Nephron progenitor cell (in vitro differentiated cells): ENCODE data around the gene CNTNAP2.

Experiments
- DNase-seq: peaks from one replicate; pipeline ENCODE4 v3.0.0; 2021
- H3K27ac Mint-ChIP-seq: 2 replicates; pipeline ENCODE4 v1.8.0; 2021; ENCODE audit warnings: mild to moderate bottlenecking, moderate library complexity, mixed read lengths
- H3K27me3 Mint-ChIP-seq: 2 replicates; pipeline ENCODE4 v1.8.0; 2021; ENCODE audit warnings: mild to moderate bottlenecking, low read depth, mixed read lengths; ENCODE audit not compliant: poor library complexity
- H3K36me3 Mint-ChIP-seq: 2 replicates; pipeline ENCODE4 v1.8.0; 2021; ENCODE audit warnings: low read depth, mixed read lengths
- H3K4me1 Mint-ChIP-seq: 2 replicates; pipeline ENCODE4 v1.8.0; 2021; ENCODE audit warnings: mixed read lengths
- H3K4me3 Mint-ChIP-seq: 2 replicates; pipeline ENCODE4 v1.8.0; 2021; ENCODE audit warnings: mild to moderate bottlenecking, moderate library complexity, mixed read lengths
- H3K9me3 Mint-ChIP-seq: 2 replicates; pipeline ENCODE4 v1.8.0; 2021; ENCODE audit warnings: mild to moderate bottlenecking, moderate library complexity, mixed read lengths
- TF ChIP-seq, protein P1 (sequence below): fragments of 200-600 bp; sonication (generic); IDR thresholded peaks from 2 replicates; pipeline ENCODE4 v1.5.0; 2021; ENCODE audit warnings: antibody characterized with exemption

CNTNAP2 gene

DNA sequence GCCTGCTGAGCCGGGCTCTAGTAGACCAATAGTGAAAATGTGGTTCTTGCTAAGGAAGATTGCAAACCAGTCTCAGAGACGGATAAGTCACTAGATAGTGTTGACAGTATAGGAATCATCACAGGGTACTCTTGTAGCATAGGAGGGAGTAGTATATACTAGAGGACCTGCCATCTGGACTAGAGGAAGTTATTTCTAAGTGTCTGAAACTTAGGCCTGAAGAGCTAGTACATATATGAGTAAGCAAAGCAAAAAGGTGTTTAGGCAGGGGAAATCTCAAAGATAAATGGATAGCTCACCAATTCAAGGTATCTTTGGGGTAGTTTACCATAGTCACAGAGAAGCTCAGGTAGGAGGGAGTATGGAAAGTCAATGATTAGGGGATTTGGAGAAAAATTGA, 428.1 kb downstream of the CNTNAP2 start:
- Mint-ChIP-seq H3K27ac (no peak overlapping the region), H3K9me3 (peaks cover 8% of the 10 kb centered on the region), H3K36me3 (no peaks in the 10 kb centered on the region), H3K4me3 (no peak overlapping the region), H3K4me1 (peaks cover 21% of the 10 kb centered on the region), H3K27me3 (no peaks in the 10 kb centered on the region)
- TF ChIP-seq, protein P1, sequence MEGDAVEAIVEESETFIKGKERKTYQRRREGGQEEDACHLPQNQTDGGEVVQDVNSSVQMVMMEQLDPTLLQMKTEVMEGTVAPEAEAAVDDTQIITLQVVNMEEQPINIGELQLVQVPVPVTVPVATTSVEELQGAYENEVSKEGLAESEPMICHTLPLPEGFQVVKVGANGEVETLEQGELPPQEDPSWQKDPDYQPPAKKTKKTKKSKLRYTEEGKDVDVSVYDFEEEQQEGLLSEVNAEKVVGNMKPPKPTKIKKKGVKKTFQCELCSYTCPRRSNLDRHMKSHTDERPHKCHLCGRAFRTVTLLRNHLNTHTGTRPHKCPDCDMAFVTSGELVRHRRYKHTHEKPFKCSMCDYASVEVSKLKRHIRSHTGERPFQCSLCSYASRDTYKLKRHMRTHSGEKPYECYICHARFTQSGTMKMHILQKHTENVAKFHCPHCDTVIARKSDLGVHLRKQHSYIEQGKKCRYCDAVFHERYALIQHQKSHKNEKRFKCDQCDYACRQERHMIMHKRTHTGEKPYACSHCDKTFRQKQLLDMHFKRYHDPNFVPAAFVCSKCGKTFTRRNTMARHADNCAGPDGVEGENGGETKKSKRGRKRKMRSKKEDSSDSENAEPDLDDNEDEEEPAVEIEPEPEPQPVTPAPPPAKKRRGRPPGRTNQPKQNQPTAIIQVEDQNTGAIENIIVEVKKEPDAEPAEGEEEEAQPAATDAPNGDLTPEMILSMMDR = no peak
- no peak for DNase-seq

GRCh38 chr7:146548816-146549215, 432.2 kb downstream of the CNTNAP2 start:
- peaks cover 3% of the 10 kb centered on the region for H3K9me3 Mint-ChIP-seq
- TF ChIP-seq, protein P1 = no peak
- no peak overlapping the region for H3K27ac Mint-ChIP-seq
- no peaks in the 10 kb centered on the region for H3K4me1 Mint-ChIP-seq
- H3K4me3 Mint-ChIP-seq = no peak overlapping the region
- no peak for DNase-seq
- H3K36me3 Mint-ChIP-seq = no peaks in the 10 kb centered on the region
- no peaks in the 10 kb centered on the region for H3K27me3 Mint-ChIP-seq

DNA sequence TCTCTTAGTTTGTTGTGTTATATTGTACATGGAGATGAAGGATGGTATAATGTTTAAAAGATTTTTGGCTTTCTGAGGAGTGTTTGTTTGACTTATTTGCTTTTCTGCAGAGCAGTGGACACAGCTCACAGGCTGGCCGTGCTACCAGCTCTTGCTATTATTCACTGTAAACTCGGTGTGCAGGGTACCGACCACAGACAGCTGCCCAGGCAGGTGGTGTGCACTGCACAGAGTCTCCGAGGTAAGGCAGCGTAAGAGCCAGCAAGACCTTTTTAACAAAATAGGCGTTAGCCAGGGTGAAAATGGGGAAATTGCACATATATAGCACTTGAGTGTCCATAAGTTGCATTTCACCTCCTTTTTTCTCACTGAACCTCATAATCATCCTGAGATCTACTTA, 438.0 kb downstream of the CNTNAP2 start:
- H3K27me3 Mint-ChIP-seq = no peaks in the 10 kb centered on the region
- H3K4me1 Mint-ChIP-seq = no peaks in the 10 kb centered on the region
- no peaks in the 10 kb centered on the region for H3K9me3 Mint-ChIP-seq
- TF ChIP-seq, protein P1 = no peak
- H3K27ac Mint-ChIP-seq = no peak overlapping the region
- no peak for DNase-seq
- H3K36me3 Mint-ChIP-seq = no peaks in the 10 kb centered on the region
- no peak overlapping the region for H3K4me3 Mint-ChIP-seq

DNA sequence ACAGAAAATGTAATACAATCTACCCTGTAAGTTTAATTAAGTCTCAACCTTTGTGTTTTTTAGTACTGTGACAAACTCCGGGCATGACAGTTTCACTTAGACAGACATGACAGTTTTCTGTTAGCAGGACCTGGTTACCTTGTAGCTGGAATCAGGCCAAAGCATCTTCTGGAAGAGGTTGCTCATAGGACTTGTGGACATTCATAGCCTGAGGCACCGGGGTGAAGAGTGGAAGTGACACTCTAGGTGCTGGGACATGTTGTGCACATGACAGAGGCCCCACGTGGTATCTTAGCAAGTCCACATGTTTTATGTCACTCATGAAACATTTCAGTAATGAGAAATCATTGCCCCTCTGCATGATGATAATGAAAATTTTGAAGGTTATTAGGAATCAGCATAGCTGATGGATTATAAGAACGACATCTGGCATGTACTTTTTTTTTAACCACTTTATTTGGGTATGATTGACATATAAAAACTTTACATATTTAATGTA, 441.4 kb downstream of the CNTNAP2 start:
- H3K4me1 Mint-ChIP-seq = no peaks in the 10 kb centered on the region
- no peaks in the 10 kb centered on the region for H3K27me3 Mint-ChIP-seq
- H3K9me3 Mint-ChIP-seq = no peaks in the 10 kb centered on the region
- no peak overlapping the region for H3K27ac Mint-ChIP-seq
- DNase-seq = no peak
- H3K4me3 Mint-ChIP-seq = no peak overlapping the region
- TF ChIP-seq, protein P1 = no peak
- H3K36me3 Mint-ChIP-seq = no peaks in the 10 kb centered on the region

- Mint-ChIP-seq H3K4me1 (no peaks in the 10 kb centered on the region), H3K27ac (no peak overlapping the region), H3K27me3 (peaks cover 5% of the 10 kb centered on the region), H3K36me3 (no peaks in the 10 kb centered on the region), H3K4me3 (no peak overlapping the region), H3K9me3 (no peaks in the 10 kb centered on the region)
- TF ChIP-seq, protein P1 = no peak
- no peak for DNase-seq
Observed at GRCh38 chr7:146565872-146566271, 449.3 kb downstream of the CNTNAP2 start.

GRCh38 chr7:146575903-146576302, 459.3 kb downstream of the CNTNAP2 start:
- H3K36me3 Mint-ChIP-seq = no peaks in the 10 kb centered on the region
- H3K9me3 Mint-ChIP-seq = no peaks in the 10 kb centered on the region
- H3K4me1 Mint-ChIP-seq = no peaks in the 10 kb centered on the region
- TF ChIP-seq, protein P1 = no peak
- no peak overlapping the region for H3K4me3 Mint-ChIP-seq
- H3K27ac Mint-ChIP-seq = no peak overlapping the region
- no peak for DNase-seq
- H3K27me3 Mint-ChIP-seq = peaks cover 2% of the 10 kb centered on the region
